HepG2 (cell line): ENCODE measurements around the gene CCDC93. TPM values are rescaled to one million over a fixed set of nuclear protein-coding genes. Genes with fewer than 3 reads are reported as not detected.

Experiments
- ATAC-seq: fragments of 200-7000 bp; cut with Tn5 transposase; 3 replicates; pipeline ENCODE4 v1.9.1; 2020; ENCODE audit warnings: mild to moderate bottlenecking, moderate library complexity
- BruUV-seq: library from RNA; stranded (reverse); fragments of 400-500 nt; replicated peaks from 2 replicates; lab custom pipeline; 2021; lab: Mats Ljungman, UMichigan
- CTCF ChIA-PET: fragments of 300-600 bp; formaldehyde crosslinking; extraction: SDS; loops from one replicate; lab custom pipeline; 2021; ENCODE audit warnings: low total read pairs, inconsistent platforms, low intra/inter-chr PET ratio; lab: Yijun Ruan, JAX
- POLR2A ChIA-PET: fragments of 350-600 bp; sonication (Branson Sonifier 250); formaldehyde crosslinking; loops from one replicate; lab custom pipeline; 2020; ENCODE audit warnings: antibody characterized with exemption, inconsistent platforms; lab: Yijun Ruan, JAX
- DNase-seq: peaks from one replicate; pipeline ENCODE4 v3.0.0-alpha.2; 2015; ENCODE audit warnings: low spot score
- FAIRE-seq: peaks from 3 replicates; lab custom pipeline; 2011; peaks lifted over from hg19 to GRCh38; lab: Jason Lieb, UNC
- H2AFZ ChIP-seq: one replicate; pipeline ENCODE4 v1.6.1; 2011; ENCODE audit warnings: low read length, inconsistent platforms
- H3K27ac ChIP-seq: fragments of 300-600 bp; 3 replicates; pipeline ENCODE4 v1.8.0; 2011; ENCODE audit warnings: mixed run types, mild to moderate bottlenecking, mixed read lengths, low read length, inconsistent platforms; ENCODE audit not compliant: insufficient read depth; ENCODE audit errors: extremely low read length
- H3K27me3 ChIP-seq, 2 experiments: fragments of 200-600 bp in 1 of 2; 2 replicates in 1 of 2; 3 replicates in 1 of 2; pipeline versions ENCODE4 v1.6.0 to v1.8.0; 2011; ENCODE audit warnings: low read length in 2 of 2, mild to moderate bottlenecking in 2 of 2, moderate library complexity in 2 of 2, inconsistent platforms in 1 of 2; ENCODE audit not compliant: insufficient read depth in 2 of 2, control insufficient read depth in 1 of 2
- H3K36me3 ChIP-seq, 2 experiments: fragments of 200-600 bp in 1 of 2; replicated peaks in 1 of 2; 2 replicates in 1 of 2; 3 replicates in 1 of 2; pipeline versions ENCODE4 v1.5.1 to v1.8.0; 2011; ENCODE audit warnings: low read length in 2 of 2, inconsistent platforms in 1 of 2; ENCODE audit not compliant: insufficient read depth in 2 of 2, control insufficient read depth in 1 of 2
- H3K4me1 ChIP-seq: 2 replicates; pipeline ENCODE4 v1.5.1; 2012; ENCODE audit warnings: low read length, inconsistent platforms; ENCODE audit not compliant: insufficient read depth
- H3K4me2 ChIP-seq: 2 replicates; pipeline ENCODE4 v1.6.0; 2011; ENCODE audit warnings: low read depth, low read length, inconsistent platforms
- H3K4me3 ChIP-seq, 3 experiments: fragments of 200-600 bp in 1 of 3; sonication (generic), shearing (Covaris generic) in 1 of 3; replicated peaks in 1 of 3; 2 replicates each; pipeline ENCODE4 v1.5.1; 2011 to 2016; ENCODE audit warnings: low read length in 3 of 3, inconsistent platforms in 2 of 3, low read depth in 2 of 3, mild to moderate bottlenecking in 2 of 3, control low read depth in 1 of 3, mixed read lengths in 1 of 3; ENCODE audit not compliant: insufficient read depth in 1 of 3
- H3K79me2 ChIP-seq: one replicate; pipeline ENCODE4 v1.6.1; 2011; ENCODE audit warnings: low read length, inconsistent platforms; ENCODE audit not compliant: insufficient read depth
- H3K9ac ChIP-seq: 2 replicates; pipeline ENCODE4 v1.6.0; 2011; ENCODE audit warnings: mild to moderate bottlenecking, low read depth, low read length, inconsistent platforms; ENCODE audit not compliant: insufficient read depth
- H3K9me3 ChIP-seq: 2 replicates; pipeline ENCODE4 v1.5.1; 2012; ENCODE audit warnings: mild to moderate bottlenecking, low read length
- H4K20me1 ChIP-seq: 2 replicates; pipeline ENCODE4 v1.6.0; 2011; ENCODE audit warnings: inconsistent platforms, mild to moderate bottlenecking, low read length, moderate library complexity; ENCODE audit not compliant: insufficient read depth
- HMGXB4 ChIP-seq, 2 experiments: sonication (generic) in 1 of 2; formaldehyde crosslinking in 1 of 2; IDR thresholded peaks; 2 replicates each; pipeline versions ENCODE4 v1.4.0 to v1.6.1; 2018 to 2020; ENCODE audit warnings: missing genetic modification reagents in 2 of 2, borderline replicate concordance in 1 of 2, low read depth in 1 of 2, mild to moderate bottlenecking in 1 of 2, missing biosample characterization in 1 of 2
- HNF4G ChIP-seq, 2 experiments: sonication (generic) in 1 of 2; formaldehyde crosslinking in 1 of 2; IDR thresholded peaks; 2 replicates each; pipeline versions ENCODE4 v1.4.0 to v1.6.1; 2011 to 2020; ENCODE audit warnings: borderline replicate concordance in 2 of 2, low read depth in 2 of 2, mild to moderate bottlenecking in 2 of 2, low read length in 1 of 2, missing genetic modification reagents in 1 of 2, moderate library complexity in 1 of 2
- TRIM24 ChIP-seq: sonication (generic); formaldehyde crosslinking; IDR thresholded peaks from 2 replicates; pipeline ENCODE4 v1.8.0; 2022; ENCODE audit warnings: mild to moderate bottlenecking, missing genetic modification reagents
- ZFAT ChIP-seq: sonication (generic); formaldehyde crosslinking; conservative IDR thresholded peaks from 2 replicates; pipeline ENCODE4 v1.8.1; 2023; ENCODE audit warnings: missing genetic modification reagents, inconsistent platforms
- ZNF333 ChIP-seq: sonication (generic); formaldehyde crosslinking; IDR thresholded peaks from 2 replicates; pipeline ENCODE4 v1.4.0; 2020; ENCODE audit warnings: mild to moderate bottlenecking, missing genetic modification reagents, borderline replicate concordance
- ZNF562 ChIP-seq: sonication (generic); formaldehyde crosslinking; IDR thresholded peaks from 2 replicates; pipeline ENCODE4 v1.8.0; 2022; ENCODE audit warnings: missing genetic modification reagents, borderline replicate concordance
- ZNF800 ChIP-seq: sonication (generic); formaldehyde crosslinking; IDR thresholded peaks from 2 replicates; pipeline ENCODE4 v1.4.0; 2020; ENCODE audit warnings: missing genetic modification reagents
- WGBS: methylation state at CpG from one replicate; pipeline ENCODE4 v1.1.6; 2017; ENCODE audit warnings: low lambda C conversion rate; 5-methylcytosine and 5-hydroxymethylcytosine counted together
- in situ Hi-C: cut with HindIII; loops from 2 replicates; pipeline ENCODE4 v1.10.0; 2017; ENCODE audit warnings: low pct_unique_long_range_greater_than_20kb; ENCODE audit not compliant: extremely low pct_ligation_motif_present
- intact Hi-C: fragments of 100-400 bp; cut with micrococcal nuclease; formaldehyde crosslinking; loops from one replicate; pipeline ENCODE4 v1.10.0; 2022; ENCODE audit not compliant: unreplicated experiment
- polyA plus RNA-seq, 8 experiments: library from polyadenylated mRNA; depleted of rRNA in 3 of 8; stranded (reverse) in 7 of 8; unstranded in 1 of 8; fragments of >200 nt; fragmentation: Illumina TruSeq in 4 of 8; extraction: Trizol in 4 of 8; gene quantifications; 2 replicates each; pipeline versions ENCODE4 v1.2.1 to v1.2.3, GENCODE V29; 2011 to 2016; ENCODE audit warnings: low read depth in 4 of 8, missing spikeins in 1 of 8, mixed read lengths in 1 of 8; ENCODE audit not compliant: insufficient read depth in 1 of 8
- total RNA-seq, 5 experiments: library from RNA; depleted of rRNA; stranded (reverse); fragments of >200 nt; fragmentation: Illumina TruSeq; extraction: Trizol; gene quantifications; 2 replicates each; pipeline ENCODE4 v1.2.3, GENCODE V29; 2016; ENCODE audit warnings: low read depth in 1 of 5

Gene CCDC93
- total and polyA plus RNA-seq, 2 of the 13 experiments (the other 11 are each of a cell fraction or from before 2014, with no cell fraction given) = 37.2 to 53.2 TPM

GRCh38 chr2:117941693-117942092 is 72.2 kb downstream of the CCDC93 start:
- no peak overlapping the region for H3K4me3 ChIP-seq
- no peak overlapping the region for H3K9ac ChIP-seq
- no peaks in the 10 kb centered on the region for H3K79me2 ChIP-seq
- ChIA-PET POLR2A (no interaction called here), CTCF (no interaction called here)
- no peak for FAIRE-seq
- no peaks in the 10 kb centered on the region for H3K9me3 ChIP-seq
- H4K20me1 ChIP-seq = no peaks in the 10 kb centered on the region
- ATAC-seq = no peak
- no peaks in the 10 kb centered on the region for H3K4me1 ChIP-seq
- peaks cover 38 to 96% of the 10 kb centered on the region in 2 experiments for H3K36me3 ChIP-seq
- no peak overlapping the region for H3K27ac ChIP-seq
- H3K27me3 ChIP-seq = no peaks in the 10 kb centered on the region
- H3K4me2 ChIP-seq = no peak overlapping the region
- no peak for TF ChIP-seq ZNF562
- TF ChIP-seq HMGXB4 (CRISPR knock-in tag; IDR thresholded peaks at IDR 0.05; ENCODE audit: borderline replicate concordance in 1 of 2, low read depth in 1 of 2) = no peak
- no peak for TF ChIP-seq TRIM24 (CRISPR knock-in tag)
- intact Hi-C loops = no loop called here
- no TSS peak for BruUV-seq
- DNase-seq = no peak
- no peak overlapping the region for H2AFZ ChIP-seq
- in situ Hi-C loops = no loop called here
- WGBS = 95% methylated on average over 5 of the region's 5 CpGs

- H2AFZ ChIP-seq = no peak overlapping the region
- ATAC-seq (no peak), DNase-seq (no peak), FAIRE-seq (no peak)
- no peak overlapping the region for H3K4me2 ChIP-seq
- no peak overlapping the region for H3K27ac ChIP-seq
- CTCF ChIA-PET = no interaction called here
- in situ Hi-C loops = no loop called here
- H3K9ac ChIP-seq = no peak overlapping the region
- H3K36me3 ChIP-seq = peaks cover 34 to 94% of the 10 kb centered on the region in 2 experiments
- no peak for TF ChIP-seq ZFAT (CRISPR knock-in tag)
- TF ChIP-seq ZNF800 (CRISPR knock-in tag) = no peak
- no peak for TF ChIP-seq HNF4G (IDR thresholded peaks at IDR 0.05; ENCODE audit: borderline replicate concordance, low read depth, low read length)
- no peak for TF ChIP-seq HNF4G (CRISPR knock-in tag; IDR thresholded peaks at IDR 0.05; ENCODE audit: borderline replicate concordance, low read depth)
- no peak for TF ChIP-seq ZNF333 (CRISPR knock-in tag)
- no peaks in the 10 kb centered on the region for H3K27me3 ChIP-seq
- POLR2A ChIA-PET = no interaction called here
- no peak overlapping the region for H3K4me3 ChIP-seq
- no peaks in the 10 kb centered on the region for H4K20me1 ChIP-seq
- intact Hi-C loops = no loop called here
- no TSS peak for BruUV-seq
- no peaks in the 10 kb centered on the region for H3K9me3 ChIP-seq
- H3K4me1 ChIP-seq = peaks cover 1% of the 10 kb centered on the region; the same call in 1 of the 2 replicates
- no peaks in the 10 kb centered on the region for H3K79me2 ChIP-seq
Observed at GRCh38 chr2:117940436-117940835, 73.4 kb downstream of the CCDC93 start.
